C4-2B (cell line): ENCODE results near the gene RAB5B.
A peak's percentile ranks its signal among the peaks of the same experiment; 100 is the strongest.

Experiments used
- H3K27ac ChIP-seq: fragments of 450-650 bp; 2 replicates; pipeline ENCODE4 v1.5.1; 2017
- CTCF ChIP-seq: fragments of 450-650 bp; conservative IDR thresholded peaks from 2 replicates; pipeline ENCODE4 v1.5.1; 2017; ENCODE audit warnings: mild to moderate bottlenecking
- ZFX ChIP-seq: fragments of 450-650 bp; IDR thresholded peaks from 2 replicates; pipeline ENCODE4 v1.6.1; 2017

The RAB5B gene

GRCh38 chr12:56041552-56042429 lies 67.9 kb downstream of the RAB5B start, which contains the start of gene RPS26:
Gene RPS26 (plus strand): TSS chr12:56041918. CDS start chr12:56042167, 249 bp downstream.
- TF ChIP-seq CTCF (peak; percentile 84), ZFX (peak; percentile 59)
- H3K27ac ChIP-seq = peak within 1 kb of the TSS; percentile 95

GRCh38 chr12:56042430-56042813 lies 68.5 kb downstream of the RAB5B start:
- 0 out of 2 replicates have a peak, but pooled peaks have one; percentile 18 for TF ChIP-seq ZFX
- peak overlapping the region; percentile 95 for H3K27ac ChIP-seq

- peak overlapping the region; percentile 95 for H3K27ac ChIP-seq
- TF ChIP-seq ZFX = no peak
- TF ChIP-seq CTCF = no peak
Measured at GRCh38 chr12:56042843-56043242, 69.0 kb downstream of the RAB5B start.
